ENCODE measurements around the gene CTBS.

Gene CTBS

DNA sequence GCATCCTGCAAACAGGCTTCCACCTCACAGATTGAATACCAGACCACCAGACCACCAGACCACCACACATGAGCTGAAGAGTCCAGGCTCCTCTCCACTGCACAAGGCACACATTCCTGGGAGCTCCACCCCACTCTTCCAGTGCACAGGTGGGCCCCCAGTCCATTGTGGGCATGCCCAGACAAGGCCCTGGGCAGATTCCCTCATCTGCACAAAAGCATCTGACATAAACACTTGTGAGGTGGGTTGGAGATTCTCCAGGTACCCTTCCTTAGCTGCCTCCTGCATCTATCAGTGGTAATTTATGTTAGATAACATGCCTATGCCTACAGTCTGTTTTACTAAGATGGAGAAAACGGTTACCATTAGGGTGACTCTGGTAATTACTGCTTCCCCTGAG is 11.6 kb upstream of the CTBS start:
- Histone ChIP-seq H3K4me1 (ENCODE audit: insufficient read depth, low read length) (no peaks in the 10 kb centered on the region), H3K27ac (ENCODE audit: low read length) (no peak overlapping the region), H3K9ac (ENCODE audit: low read depth, low read length) (no peak overlapping the region), H4K20me1 (ENCODE audit: insufficient read depth, low read length) (no peaks in the 10 kb centered on the region), H3K4me2 (ENCODE audit: insufficient read depth, low read length) (no peak overlapping the region), H3K79me2 (ENCODE audit: insufficient read depth, low read length) (no peaks in the 10 kb centered on the region), H3K4me3 (ENCODE audit: low read depth in 1 of 2, low read length in 2 of 2) (no peak overlapping the region), H3K9me3 (ENCODE audit: insufficient read depth, low read length, severe bottlenecking) (peaks cover 3% of the 10 kb centered on the region), H3K36me3 (ENCODE audit: insufficient read depth, low read length) (no peaks in the 10 kb centered on the region), H2AFZ (ENCODE audit: low read depth, low read length) (no peak overlapping the region), H3K27me3 (ENCODE audit: insufficient read depth, low read length, poor library complexity) (no peaks in the 10 kb centered on the region)
- TF ChIP-seq, protein P1, sequence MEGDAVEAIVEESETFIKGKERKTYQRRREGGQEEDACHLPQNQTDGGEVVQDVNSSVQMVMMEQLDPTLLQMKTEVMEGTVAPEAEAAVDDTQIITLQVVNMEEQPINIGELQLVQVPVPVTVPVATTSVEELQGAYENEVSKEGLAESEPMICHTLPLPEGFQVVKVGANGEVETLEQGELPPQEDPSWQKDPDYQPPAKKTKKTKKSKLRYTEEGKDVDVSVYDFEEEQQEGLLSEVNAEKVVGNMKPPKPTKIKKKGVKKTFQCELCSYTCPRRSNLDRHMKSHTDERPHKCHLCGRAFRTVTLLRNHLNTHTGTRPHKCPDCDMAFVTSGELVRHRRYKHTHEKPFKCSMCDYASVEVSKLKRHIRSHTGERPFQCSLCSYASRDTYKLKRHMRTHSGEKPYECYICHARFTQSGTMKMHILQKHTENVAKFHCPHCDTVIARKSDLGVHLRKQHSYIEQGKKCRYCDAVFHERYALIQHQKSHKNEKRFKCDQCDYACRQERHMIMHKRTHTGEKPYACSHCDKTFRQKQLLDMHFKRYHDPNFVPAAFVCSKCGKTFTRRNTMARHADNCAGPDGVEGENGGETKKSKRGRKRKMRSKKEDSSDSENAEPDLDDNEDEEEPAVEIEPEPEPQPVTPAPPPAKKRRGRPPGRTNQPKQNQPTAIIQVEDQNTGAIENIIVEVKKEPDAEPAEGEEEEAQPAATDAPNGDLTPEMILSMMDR (IDR thresholded peaks at IDR 0.05; ENCODE audit: borderline replicate concordance, extremely low read depth, low read length, poor library complexity, severe bottlenecking), result no peak
- TF ChIP-seq EZH2 (IDR thresholded peaks at IDR 0.05; ENCODE audit: borderline replicate concordance, low read depth, low read length, severe bottlenecking), result no peak
- DNase-seq (no peak), ATAC-seq (ENCODE audit: insufficient read depth, low read depth) (no peak)

DNA sequence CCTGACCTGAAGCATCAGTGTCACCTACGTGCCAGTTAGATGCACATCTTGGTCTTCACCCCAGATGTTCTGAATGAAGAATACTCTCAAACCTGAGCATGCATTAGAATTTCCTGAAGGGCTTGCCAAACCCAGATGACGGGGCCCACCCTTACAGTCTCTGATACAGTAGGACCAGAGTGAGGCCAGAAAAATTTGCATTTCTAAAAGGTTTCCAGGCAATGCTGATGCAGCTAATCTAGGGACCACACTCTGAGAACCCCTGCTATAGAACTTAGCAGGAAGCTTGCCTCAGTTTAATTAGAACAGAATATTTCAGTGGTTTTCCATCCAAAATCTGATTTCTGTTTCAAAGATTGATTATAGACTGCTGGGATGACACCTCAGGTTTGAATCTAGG is 9.9 kb upstream of the CTBS start:
- H3K9me3 ChIP-seq (ENCODE audit: insufficient read depth, low read length, severe bottlenecking), result peaks cover 3% of the 10 kb centered on the region
- no peaks in the 10 kb centered on the region for H3K36me3 ChIP-seq (ENCODE audit: insufficient read depth, low read length)
- no peak overlapping the region for H3K4me2 ChIP-seq (ENCODE audit: insufficient read depth, low read length)
- no peaks in the 10 kb centered on the region for H3K4me1 ChIP-seq (ENCODE audit: insufficient read depth, low read length)
- no peak overlapping the region for H2AFZ ChIP-seq (ENCODE audit: low read depth, low read length)
- ATAC-seq (ENCODE audit: insufficient read depth, low read depth) (no peak), DNase-seq (no peak)
- H3K27ac ChIP-seq (ENCODE audit: low read length), result no peak overlapping the region
- no peaks in the 10 kb centered on the region for H3K27me3 ChIP-seq (ENCODE audit: insufficient read depth, low read length, poor library complexity)
- H4K20me1 ChIP-seq (ENCODE audit: insufficient read depth, low read length), result no peaks in the 10 kb centered on the region
- H3K9ac ChIP-seq (ENCODE audit: low read depth, low read length), result no peak overlapping the region
- no peaks in the 10 kb centered on the region for H3K79me2 ChIP-seq (ENCODE audit: insufficient read depth, low read length)
- H3K4me3 ChIP-seq (ENCODE audit: low read depth in 1 of 2, low read length in 2 of 2), result no peak overlapping the region
- TF ChIP-seq, protein P1 (IDR thresholded peaks at IDR 0.05; ENCODE audit: borderline replicate concordance, extremely low read depth, low read length, poor library complexity, severe bottlenecking), result no peak
- TF ChIP-seq EZH2 (IDR thresholded peaks at IDR 0.05; ENCODE audit: borderline replicate concordance, low read depth, low read length, severe bottlenecking), result no peak

DNA sequence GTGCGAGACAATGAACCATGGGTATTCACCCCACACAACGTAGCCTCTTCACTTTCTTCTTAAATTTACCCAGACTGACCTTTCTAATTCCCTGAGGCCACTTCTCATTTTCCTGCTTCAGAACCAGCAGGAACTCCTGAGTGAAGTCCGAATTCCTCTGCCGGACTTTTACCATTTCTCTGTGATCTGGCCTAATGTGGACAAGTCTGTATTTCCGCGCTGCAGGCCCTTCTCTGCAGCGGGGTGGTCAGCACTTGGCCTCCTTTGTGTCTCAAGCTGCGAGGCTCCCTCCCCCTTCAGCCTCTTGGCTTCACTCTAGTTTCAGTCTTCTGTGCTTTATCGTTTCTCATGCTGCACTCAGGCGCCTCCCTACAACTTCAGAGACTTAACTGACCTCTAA is 9.4 kb upstream of the CTBS start:
- no peak overlapping the region for H3K9ac ChIP-seq (ENCODE audit: low read depth, low read length)
- no peak overlapping the region for H3K4me3 ChIP-seq (ENCODE audit: low read depth in 1 of 2, low read length in 2 of 2)
- H3K4me2 ChIP-seq (ENCODE audit: insufficient read depth, low read length), result no peak overlapping the region
- no peaks in the 10 kb centered on the region for H3K27me3 ChIP-seq (ENCODE audit: insufficient read depth, low read length, poor library complexity)
- no peak for ATAC-seq (ENCODE audit: insufficient read depth, low read depth)
- no peak for DNase-seq
- no peaks in the 10 kb centered on the region for H3K36me3 ChIP-seq (ENCODE audit: insufficient read depth, low read length)
- no peaks in the 10 kb centered on the region for H4K20me1 ChIP-seq (ENCODE audit: insufficient read depth, low read length)
- H2AFZ ChIP-seq (ENCODE audit: low read depth, low read length), result no peak overlapping the region
- TF ChIP-seq EZH2 (IDR thresholded peaks at IDR 0.05; ENCODE audit: borderline replicate concordance, low read depth, low read length, severe bottlenecking), result no peak
- TF ChIP-seq, protein P1 (IDR thresholded peaks at IDR 0.05; ENCODE audit: borderline replicate concordance, extremely low read depth, low read length, poor library complexity, severe bottlenecking), result no peak
- no peak overlapping the region for H3K27ac ChIP-seq (ENCODE audit: low read length)
- H3K9me3 ChIP-seq (ENCODE audit: insufficient read depth, low read length, severe bottlenecking), result peaks cover 3% of the 10 kb centered on the region
- no peaks in the 10 kb centered on the region for H3K79me2 ChIP-seq (ENCODE audit: insufficient read depth, low read length)
- H3K4me1 ChIP-seq (ENCODE audit: insufficient read depth, low read length), result no peaks in the 10 kb centered on the region

All from DND-41 (cell line).